RKO (cell line): ENCODE results near the gene PER1.
"Not testable (repeated sequence)": the region's sequence is repeated elsewhere in the genome, so short reads cannot be mapped to it uniquely, and the experiment has no call there.

ENCODE experiments used
- DNase-seq: peaks from one replicate; pipeline ENCODE4 v3.0.0-alpha.2; 2016; ENCODE audit warnings: low spot score

The PER1 gene

GRCh38 chr17:8152112-8152775 is at the start of gene PER1:
PER1 (minus strand) TSS chr17:8152404; CDS start chr17:8150706, 1,698 bp downstream.
- peak; percentile 94 for DNase-seq

- DNase-seq: peak; percentile 85
Measured at GRCh38 chr17:8192070-8192815, 40.0 kb upstream of the PER1 start.

GRCh38 chr17:8190506-8190905 is 38.3 kb upstream of the PER1 start:
- no peak for DNase-seq

- peak; percentile 99 for DNase-seq
Measured at GRCh38 chr17:8189711-8190477, 37.7 kb upstream of the PER1 start, which contains the start of gene BORCS6. BORCS6 (minus strand) TSS chr17:8190180; CDS start chr17:8190140, 40 bp downstream.

- peak; percentile 30 for DNase-seq
Measured at GRCh38 chr17:8189041-8189710, 37.0 kb upstream of the PER1 start.

GRCh38 chr17:8188263-8188839 is 36.1 kb upstream of the PER1 start:
- no peak for DNase-seq

- peak; percentile 99 for DNase-seq
Measured at GRCh38 chr17:8187517-8188262, 35.5 kb upstream of the PER1 start.

- peak; percentile 91 for DNase-seq
Measured at GRCh38 chr17:8186787-8187516, 34.7 kb upstream of the PER1 start.

- DNase-seq: no peak
Measured at GRCh38 chr17:8186446-8186786, 34.2 kb upstream of the PER1 start.

GRCh38 chr17:8185582-8186445 is 33.6 kb upstream of the PER1 start:
- DNase-seq: peak; percentile 76

- DNase-seq: no peak
Measured at GRCh38 chr17:8176998-8177731, 25.0 kb upstream of the PER1 start.

- DNase-seq: peak; percentile 89
Measured at GRCh38 chr17:8176197-8176940, 24.2 kb upstream of the PER1 start, which contains the start of gene TMEM107. TMEM107 (minus strand) TSS chr17:8176380; CDS start chr17:8176286, 94 bp downstream.

GRCh38 chr17:8175795-8176196 is 23.6 kb upstream of the PER1 start:
- peak; percentile 54 for DNase-seq

- DNase-seq: no peak
Measured at GRCh38 chr17:8173871-8174322, 21.7 kb upstream of the PER1 start.

GRCh38 chr17:8173056-8173870 is 21.1 kb upstream of the PER1 start:
- DNase-seq: peak; percentile 99

- not testable (repeated sequence) for DNase-seq
Measured at GRCh38 chr17:8170186-8170585, 18.0 kb upstream of the PER1 start.

- no peak for DNase-seq
Measured at GRCh38 chr17:8167526-8167925, 15.3 kb upstream of the PER1 start.
